HL-60 (cell line): ENCODE measurements around the gene SYT13.

ENCODE experiments used
- DNase-seq, 2 experiments: peaks; one replicate each; pipeline ENCODE4 v3.0.0-alpha.2; 2010 to 2020; ENCODE audit warnings: low read depth in 1 of 2, low spot score in 1 of 2
- H3K27ac ChIP-seq: fragments of 250-450 bp; sonication (Bioruptor Pico); replicated peaks from 2 replicates; pipeline ENCODE4 v1.5.1; 2020; ENCODE audit warnings: mild to moderate bottlenecking, moderate library complexity
- H3K27me3 ChIP-seq: fragments of 250-450 bp; sonication (Bioruptor Pico); 2 replicates; pipeline ENCODE4 v1.5.1; 2021; ENCODE audit warnings: mild to moderate bottlenecking, moderate library complexity; ENCODE audit not compliant: insufficient read depth, poor library complexity, severe bottlenecking
- H3K4me3 ChIP-seq: replicated peaks from 2 replicates; pipeline ENCODE4 v1.5.1; 2011; ENCODE audit warnings: mild to moderate bottlenecking, control low read depth, low read length; ENCODE audit not compliant: insufficient read depth
- CTCF ChIP-seq: IDR thresholded peaks from one replicate; pipeline ENCODE4 v1.5.1; 2011; ENCODE audit warnings: low read length, control low read depth, inconsistent platforms; ENCODE audit not compliant: insufficient read depth
- GABPA ChIP-seq: IDR thresholded peaks from 2 replicates; pipeline ENCODE4 v1.6.1; 2012; ENCODE audit warnings: low read depth
- POLR2AphosphoS5 ChIP-seq: IDR thresholded peaks from 2 replicates; pipeline ENCODE4 v1.6.1; 2012; ENCODE audit warnings: low read depth
- REST ChIP-seq: IDR thresholded peaks from 2 replicates; pipeline ENCODE4 v1.6.1; 2012; ENCODE audit warnings: low read depth; ENCODE audit not compliant: insufficient replicate concordance
- SPI1 ChIP-seq: IDR thresholded peaks from 2 replicates; pipeline ENCODE4 v1.6.1; 2012; ENCODE audit warnings: low read depth, mild to moderate bottlenecking, borderline replicate concordance

Gene SYT13

DNA sequence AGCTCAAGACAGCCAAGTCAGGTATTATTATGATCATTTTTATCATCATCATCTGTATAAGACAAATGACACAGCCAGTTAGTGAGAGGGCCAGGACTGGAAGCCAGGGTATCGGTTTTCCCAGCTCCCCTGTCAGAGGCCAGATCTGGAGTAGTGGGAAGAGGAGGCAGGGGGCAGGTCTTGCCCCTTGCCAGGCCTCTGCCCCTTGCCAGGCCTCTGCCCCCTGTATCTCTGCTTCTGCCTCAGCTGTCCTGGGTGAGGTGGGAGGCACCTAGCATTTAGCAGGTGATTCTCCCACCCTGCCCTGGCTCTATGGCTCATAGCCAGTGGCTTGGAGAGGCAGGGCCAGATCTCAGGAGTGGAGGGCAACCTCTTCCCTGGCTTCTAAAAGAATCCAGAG, 72.4 kb downstream of the SYT13 start:
- Histone ChIP-seq H3K27me3 (no peaks in the 10 kb centered on the region), H3K4me3 (no peak overlapping the region), H3K27ac (no peak overlapping the region)
- no peak for DNase-seq
- TF ChIP-seq CTCF (no peak), SPI1 (no peak), POLR2AphosphoS5 (no peak), GABPA (no peak)

DNA sequence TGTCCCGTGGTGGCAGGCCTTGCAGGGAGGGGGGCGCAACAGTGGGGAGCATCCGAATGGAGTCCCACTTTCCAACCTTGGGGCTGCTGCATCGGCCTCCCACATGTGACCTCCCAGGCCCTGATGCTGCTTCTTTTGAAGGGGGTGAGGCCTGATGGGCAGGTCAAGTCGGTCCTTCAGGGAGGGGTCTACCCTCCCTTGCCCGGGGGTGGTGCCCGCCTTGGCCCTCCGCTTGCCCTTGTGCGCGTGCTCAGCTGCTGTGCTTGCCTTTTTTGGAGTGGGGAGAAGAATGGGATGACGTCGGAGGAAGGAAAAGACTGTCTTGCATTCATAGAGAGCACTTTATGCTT, 72.8 kb downstream of the SYT13 start:
- Histone ChIP-seq H3K27ac (no peak overlapping the region), H3K4me3 (no peak overlapping the region), H3K27me3 (no peaks in the 10 kb centered on the region)
- no peak for DNase-seq
- TF ChIP-seq REST (no peak), SPI1 (no peak), GABPA (no peak), POLR2AphosphoS5 (no peak), CTCF (no peak)

DNA sequence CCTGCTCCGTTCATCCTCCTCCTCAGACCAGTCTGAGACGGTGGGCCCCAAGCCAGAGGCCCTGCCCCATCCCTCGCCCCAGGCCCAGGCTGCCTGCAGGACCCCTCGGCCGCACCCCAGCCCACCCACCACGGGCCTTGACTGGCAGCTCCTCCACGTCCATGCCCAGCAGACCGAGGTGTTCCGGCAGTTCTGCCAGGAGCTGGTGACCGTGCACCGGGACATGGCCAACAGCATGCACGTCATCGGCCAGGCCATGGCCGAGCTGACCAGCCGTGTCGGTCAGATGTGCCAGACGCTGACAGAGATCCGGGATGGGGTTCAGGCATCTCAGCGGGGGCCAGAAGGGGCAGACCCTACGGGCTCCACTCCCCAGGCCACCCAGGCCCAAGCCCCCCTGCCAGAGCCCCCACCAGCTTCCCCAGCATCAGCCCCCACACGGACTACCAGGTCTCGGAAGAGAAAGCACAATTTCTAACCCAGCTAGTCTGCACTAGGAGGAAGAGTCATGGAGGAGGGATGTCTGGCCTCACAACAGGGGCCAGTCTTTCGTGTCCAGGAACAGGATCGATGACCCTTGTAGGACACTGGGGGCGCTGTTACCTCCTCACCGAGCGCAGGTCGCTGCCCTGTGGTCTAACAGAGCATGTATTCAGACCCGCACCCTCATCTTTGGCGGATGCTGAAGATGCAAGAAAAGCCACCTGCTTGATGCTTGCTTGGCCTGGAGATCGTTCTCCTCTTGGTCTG, 73.4 kb downstream of the SYT13 start:
- Histone ChIP-seq H3K27me3 (no peaks in the 10 kb centered on the region), H3K4me3 (no peak overlapping the region), H3K27ac (no peak overlapping the region)
- no peak for DNase-seq
- TF ChIP-seq REST (no peak), POLR2AphosphoS5 (no peak), GABPA (no peak), CTCF (no peak), SPI1 (no peak)

GRCh38 chr11:45211732-45212131, 74.4 kb downstream of the SYT13 start:
- TF ChIP-seq REST (no peak), POLR2AphosphoS5 (no peak), GABPA (no peak), SPI1 (no peak), CTCF (no peak)

More at GRCh38 chr11:45211732-45212131, 74.4 kb downstream of the SYT13 start:
- no peaks in the 10 kb centered on the region for H3K27me3 ChIP-seq
- DNase-seq, result no peak
- H3K4me3 ChIP-seq, result no peak overlapping the region
- H3K27ac ChIP-seq, result no peak overlapping the region
